NCI-H226 (cell line): Measurements from ENCODE around the gene FLOT1.
A peak's percentile ranks its signal among the peaks of the same experiment; 100 is the strongest.

ENCODE experiments used
- DNase-seq: peaks from one replicate; pipeline ENCODE4 v3.0.0-alpha.2; 2015

Gene FLOT1

GRCh38 chr6:30689985-30690384 lies 52.5 kb downstream of the FLOT1 start:
- no peak for DNase-seq

GRCh38 chr6:30689022-30689865 lies 53.2 kb downstream of the FLOT1 start:
- no peak for DNase-seq

GRCh38 chr6:30688569-30688968 lies 53.9 kb downstream of the FLOT1 start:
- DNase-seq, result no peak

DNA sequence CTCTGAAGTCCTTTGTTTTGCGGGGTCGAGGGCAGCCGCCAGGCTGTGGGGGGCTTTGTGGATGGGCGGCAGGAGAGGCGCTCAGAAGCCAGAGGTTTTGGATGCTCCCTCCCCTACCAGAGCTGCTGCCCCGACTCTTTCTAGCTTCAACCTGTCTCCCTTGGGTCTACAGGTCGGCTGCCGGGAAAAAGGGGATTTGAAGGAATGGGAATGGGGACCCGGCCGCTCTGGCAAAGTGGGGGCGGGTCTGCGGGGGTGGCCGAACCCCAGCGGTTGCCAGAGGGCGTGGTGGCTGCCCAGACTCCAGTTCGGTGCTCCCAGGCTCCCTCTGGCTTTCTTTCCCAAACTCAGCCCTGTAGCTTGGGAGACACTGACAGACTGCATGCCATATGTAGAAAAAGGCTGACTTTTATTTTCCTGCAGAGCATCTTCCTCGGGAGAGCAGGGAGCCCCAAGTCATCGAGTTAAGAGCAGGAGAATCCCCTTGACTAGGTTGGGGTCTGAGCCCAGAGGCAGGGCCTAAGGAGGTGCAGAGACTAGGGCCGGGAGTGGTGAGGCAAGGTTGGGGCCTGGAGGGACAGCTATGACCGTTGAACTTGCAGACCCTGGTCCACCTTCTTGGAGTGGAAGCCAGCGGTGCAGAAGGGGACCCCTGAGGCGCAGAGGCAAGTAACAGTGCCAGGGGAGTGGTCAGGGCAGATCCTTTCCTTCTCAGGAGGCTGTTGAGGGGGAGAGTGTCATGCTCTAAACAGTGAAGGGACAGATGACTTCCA lies 54.6 kb downstream of the FLOT1 start:
- peak; percentile 44 for DNase-seq

DNA sequence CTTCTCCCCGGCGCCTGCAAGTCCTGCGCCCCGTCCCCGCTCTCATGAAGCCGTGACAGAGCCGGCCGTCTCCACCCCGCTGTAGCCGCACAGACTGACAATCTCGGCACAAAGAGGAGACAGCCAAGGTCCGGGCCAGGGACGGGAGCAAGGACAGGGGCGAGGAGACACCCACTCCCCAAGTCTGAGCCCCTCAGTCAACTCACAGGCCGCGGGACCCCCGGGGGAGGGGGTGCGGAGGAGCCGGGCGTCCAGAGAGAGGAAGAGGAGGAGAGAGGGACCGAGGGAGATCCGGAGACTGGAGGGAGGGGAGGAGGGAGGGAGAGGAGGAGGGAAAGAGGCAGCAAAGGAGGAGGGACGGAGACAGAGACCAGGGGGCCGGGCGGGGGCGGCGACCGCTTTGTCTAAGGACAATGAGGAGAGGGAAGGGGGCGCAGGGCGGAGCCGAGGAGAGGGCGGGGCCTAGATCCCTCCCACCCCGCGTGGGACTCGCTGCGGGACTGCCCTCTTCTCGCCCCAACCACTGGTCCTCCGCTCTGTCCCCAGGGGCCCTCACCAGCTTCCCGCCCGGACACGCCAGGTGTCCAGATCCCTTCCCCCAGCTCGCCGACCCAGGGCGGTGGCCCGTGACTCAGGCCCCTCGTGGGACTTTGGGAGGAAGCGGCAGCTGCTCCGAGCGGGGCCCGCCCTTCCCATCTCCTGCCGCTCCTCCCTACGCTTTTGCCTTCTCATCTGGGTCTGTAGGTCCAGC lies 55.4 kb downstream of the FLOT1 start:
- DNase-seq, result peak; percentile 92

DNA sequence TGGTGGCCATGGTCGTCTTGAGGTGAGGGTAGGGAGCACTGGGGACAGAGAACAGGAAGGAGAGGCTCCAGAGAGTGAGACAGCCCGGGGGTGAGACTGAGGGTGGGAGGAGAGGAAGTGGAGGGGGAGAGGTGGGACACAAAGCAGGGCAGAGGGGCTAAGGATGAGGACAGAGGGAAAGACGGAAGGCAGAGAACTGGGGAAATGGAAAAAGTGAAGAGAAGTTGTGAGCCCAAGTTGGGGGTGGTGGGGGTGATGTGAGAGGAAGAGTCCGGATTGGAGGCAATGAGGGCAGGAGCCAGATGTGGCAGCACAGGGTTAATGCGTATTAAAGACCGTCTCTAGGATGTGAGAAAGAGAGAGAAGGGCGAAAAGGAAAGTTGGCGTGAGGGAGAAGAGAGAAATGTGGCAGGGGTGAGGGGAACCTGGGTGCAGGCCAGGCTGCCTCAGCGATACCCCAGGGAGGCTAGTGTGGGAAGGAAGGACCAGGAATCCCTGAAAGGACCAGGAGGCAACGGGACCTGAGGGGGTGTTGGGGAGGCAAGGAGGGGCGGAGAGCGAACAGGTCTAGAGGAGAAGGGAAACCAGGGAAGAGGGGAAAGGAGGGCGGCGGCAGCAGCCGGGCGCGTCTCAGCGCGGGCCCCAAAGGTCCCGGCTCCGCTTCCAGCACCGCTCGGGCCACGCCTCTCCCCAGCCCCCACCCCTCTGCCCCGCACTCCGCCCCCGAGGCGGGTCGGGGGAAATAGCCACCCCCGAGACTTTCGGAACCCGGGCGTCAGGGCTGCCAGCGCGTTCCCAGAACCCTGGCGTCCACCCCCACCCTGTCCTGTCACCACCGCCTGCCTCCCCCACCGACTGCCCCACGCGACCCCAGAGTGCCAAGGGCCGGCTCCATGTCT lies 56.2 kb downstream of the FLOT1 start, which contains the start of gene PPP1R18:
Gene PPP1R18, minus strand, starts transcription at position 637 of the 899 bp plus-strand sequence. Its CDS starts 627 bp downstream, at position 10.
- DNase-seq, result peak; percentile 62

DNA sequence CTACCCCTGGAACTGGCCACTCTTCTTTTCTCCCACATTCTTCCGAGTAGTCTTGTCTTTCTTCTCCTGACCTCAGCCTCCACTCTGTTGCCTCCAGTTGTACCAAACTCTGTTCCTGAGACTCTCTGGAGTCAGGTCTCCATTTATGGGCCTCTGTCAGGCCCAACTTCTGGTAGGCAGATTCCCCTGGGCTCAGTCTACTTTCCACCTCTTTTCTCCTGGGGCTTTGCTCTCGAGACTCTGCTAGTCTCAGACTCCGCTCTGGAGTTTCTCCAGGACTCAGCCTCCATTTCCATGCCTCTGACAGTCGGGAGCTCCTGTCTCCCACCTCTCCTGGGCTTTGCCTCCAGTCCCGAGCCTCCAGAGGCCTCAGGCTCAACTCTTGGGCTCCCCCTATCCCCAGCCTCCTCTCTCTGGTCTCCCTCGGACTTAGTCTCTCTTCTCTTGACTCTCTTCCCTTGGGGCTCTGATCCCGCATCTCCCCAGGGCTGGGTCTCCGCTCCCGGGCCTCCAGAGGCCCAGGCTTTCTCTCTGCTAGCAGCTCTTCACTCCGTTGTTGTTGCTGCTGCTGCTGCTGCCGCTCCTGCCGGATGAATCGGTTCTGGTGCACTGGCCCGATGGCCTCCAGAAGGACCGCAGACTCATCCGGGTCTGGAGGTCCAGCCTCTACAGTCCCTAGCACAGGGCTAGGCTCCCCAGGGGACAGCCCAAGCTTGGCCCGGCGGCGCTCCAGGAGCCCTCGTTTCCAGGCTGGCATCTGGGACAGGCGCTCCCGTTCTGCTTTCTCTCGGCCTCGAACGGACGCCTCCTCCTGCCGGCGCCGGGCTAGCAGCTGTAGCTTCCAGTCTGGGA lies 57.1 kb downstream of the FLOT1 start:
- DNase-seq, result no peak

DNA sequence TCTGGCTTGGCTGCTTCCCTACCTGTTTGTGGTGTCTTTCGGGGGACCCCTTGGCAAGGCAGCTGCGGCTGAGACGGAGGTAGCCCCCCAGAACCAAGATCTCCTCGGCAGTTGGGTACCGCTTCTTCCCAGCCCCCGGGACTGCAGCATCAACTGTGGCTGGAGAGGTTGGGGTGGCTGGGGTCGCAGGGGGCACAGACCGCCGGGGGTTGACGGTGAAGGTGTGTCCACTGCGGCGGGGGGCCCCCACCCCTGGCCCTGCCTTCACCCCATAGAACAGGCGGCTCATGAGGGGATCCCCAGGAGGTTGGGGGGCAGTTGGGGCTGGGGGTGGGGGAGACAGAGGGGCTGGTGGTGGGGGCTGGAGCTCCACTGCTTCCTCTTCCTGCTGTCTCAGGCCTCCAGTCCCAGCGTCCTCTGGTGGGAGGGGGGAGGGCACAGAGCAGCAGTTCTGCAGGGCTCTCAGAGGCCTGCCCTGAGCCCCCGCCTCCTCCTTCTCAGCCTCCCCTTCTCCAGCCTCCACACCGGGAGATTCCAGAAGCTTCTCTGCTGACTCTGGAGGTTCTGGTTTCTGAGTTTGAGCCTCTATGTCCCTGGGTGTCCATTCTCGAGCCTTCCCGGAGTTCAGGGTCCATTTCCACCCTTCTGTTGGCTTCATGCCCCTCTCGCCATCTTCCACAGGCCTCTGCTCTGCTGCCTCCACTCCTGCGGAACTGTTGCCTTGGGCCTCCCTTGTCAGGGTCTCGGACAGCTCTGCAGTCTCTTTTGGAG lies 57.9 kb downstream of the FLOT1 start:
- DNase-seq, result no peak

- DNase-seq, result no peak
These were observed 58.5 kb downstream of the FLOT1 start for GRCh38 chr6:30683980-30684338.

- DNase-seq, result no peak
These were observed 59.1 kb downstream of the FLOT1 start for GRCh38 chr6:30683183-30683979.

DNA sequence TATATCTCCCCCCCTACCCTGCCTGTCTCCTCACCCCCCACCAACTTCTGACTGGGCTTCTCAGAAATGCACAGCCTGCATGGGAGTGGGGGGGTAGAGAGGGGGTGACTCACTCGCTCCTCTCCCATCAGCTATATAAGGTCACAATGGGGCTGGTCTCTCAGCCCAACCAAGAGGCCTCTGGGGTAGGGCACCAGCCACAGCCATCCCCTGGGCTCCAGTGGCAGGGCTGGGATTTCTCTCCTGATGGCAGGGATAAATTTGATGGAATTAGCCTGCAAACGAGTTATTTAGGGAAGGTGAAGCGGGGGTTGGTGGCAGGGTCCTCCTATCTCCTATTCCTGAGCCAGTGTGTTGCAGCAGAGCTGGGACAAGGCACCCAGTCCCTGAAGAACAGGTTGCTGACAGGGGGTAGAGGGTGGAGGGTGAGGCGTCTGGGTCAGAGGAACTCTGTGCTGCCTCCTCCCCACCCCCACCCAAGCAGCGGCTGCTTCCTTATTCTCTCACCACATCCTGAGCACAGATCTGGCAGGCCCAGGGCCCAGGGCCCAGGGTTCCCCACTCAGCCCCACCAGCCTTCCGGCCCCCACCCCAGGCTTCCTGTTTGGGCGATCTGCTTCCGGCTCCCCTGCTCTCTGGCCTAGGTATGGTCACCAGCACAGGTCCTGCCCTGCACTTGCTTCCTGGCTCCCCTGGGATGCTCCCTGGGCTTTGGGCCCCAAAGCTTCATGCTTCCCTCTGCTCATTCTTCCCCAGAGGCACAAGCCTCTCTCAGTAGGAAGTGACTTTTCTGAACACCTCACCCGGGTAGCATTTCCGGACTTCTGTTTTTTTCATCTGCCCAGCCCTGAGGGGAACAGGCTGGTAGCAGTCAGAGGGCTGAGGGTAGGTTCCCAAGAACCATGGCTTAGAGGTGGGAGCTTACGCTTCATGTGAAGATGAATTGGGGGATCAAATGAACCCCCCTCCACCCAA lies 60.1 kb downstream of the FLOT1 start:
- peak; percentile 81 for DNase-seq

- no peak for DNase-seq
These were observed 60.7 kb downstream of the FLOT1 start for GRCh38 chr6:30681766-30682142.

GRCh38 chr6:30679765-30680535 lies 62.5 kb downstream of the FLOT1 start:
- no peak for DNase-seq

GRCh38 chr6:30678964-30679726 lies 63.3 kb downstream of the FLOT1 start:
- DNase-seq, result peak; percentile 31
